Coronary artery (tissue), 2 donors: ENCODE data around the gene ALOX5AP.
A peak's percentile ranks its signal among the peaks of the same experiment; 100 is the strongest.

Experiments used
- DNase-seq: peaks from one replicate; pipeline ENCODE4 v3.0.0-alpha.2; 2017; ENCODE audit warnings: low spot score
- H3K27ac ChIP-seq, 2 donors: fragments of 200-600 bp; sonication (generic); one replicate each; pipeline ENCODE4 v1.5.1; 2016 to 2019
- H3K4me3 ChIP-seq: fragments of 200-600 bp; sonication (generic); 2 replicates; pipeline ENCODE4 v1.5.1; 2016; ENCODE audit warnings: mild to moderate bottlenecking, moderate library complexity
- CTCF ChIP-seq: fragments of 200-600 bp; sonication (generic); IDR thresholded peaks from one replicate; pipeline ENCODE4 v1.5.1; 2019; ENCODE audit warnings: antibody characterized with exemption

ALOX5AP gene

GRCh38 chr13:30789166-30789862 lies 54.0 kb downstream of the ALOX5AP start:
- DNase-seq = no peak
- Histone ChIP-seq H3K4me3 (no peak overlapping the region), H3K27ac (no peak overlapping the region)
- no peak for TF ChIP-seq CTCF

- DNase-seq = no peak
- no peak for TF ChIP-seq CTCF
- no peak overlapping the region for H3K27ac ChIP-seq
- H3K4me3 ChIP-seq = no peak overlapping the region
Observed at GRCh38 chr13:30790592-30790991, 55.2 kb downstream of the ALOX5AP start.

- peak overlapping the region in 1 of 2 donors; percentile 48 for H3K27ac ChIP-seq
- no peak for TF ChIP-seq CTCF
- H3K4me3 ChIP-seq = no peak overlapping the region
- no peak for DNase-seq
Observed at GRCh38 chr13:30791354-30792001, 56.1 kb downstream of the ALOX5AP start.

- peak overlapping the region in 1 of 2 donors; percentile 48 for H3K27ac ChIP-seq
- TF ChIP-seq CTCF = no peak
- no peak for DNase-seq
- H3K4me3 ChIP-seq = peak overlapping the region; percentile 14
Observed at GRCh38 chr13:30792285-30793000, 57.1 kb downstream of the ALOX5AP start.

- no peak for DNase-seq
- TF ChIP-seq CTCF = no peak
- Histone ChIP-seq H3K4me3 (peak overlapping the region; percentile 55), H3K27ac (no peak overlapping the region)
Observed at GRCh38 chr13:30796132-30796572, 60.8 kb downstream of the ALOX5AP start.

GRCh38 chr13:30796631-30797601 lies 61.6 kb downstream of the ALOX5AP start:
- TF ChIP-seq CTCF = no peak
- DNase-seq = no peak
- H3K27ac ChIP-seq = no peak overlapping the region
- H3K4me3 ChIP-seq = peak overlapping the region; percentile 55
